PC-3 (cell line): Measurements from ENCODE around the gene SLC35B4. TPM values are rescaled to one million over a fixed set of nuclear protein-coding genes. Genes with fewer than 3 reads are reported as not detected.

ENCODE experiments used
- ATAC-seq: fragments of 200-7000 bp; cut with Tn5 transposase; 2 replicates; pipeline ENCODE4 v1.9.1; 2020; ENCODE audit warnings: mild to moderate bottlenecking, moderate library complexity
- BruUV-seq: library from RNA; stranded (reverse); fragments of 400-500 nt; replicated peaks from 2 replicates; lab custom pipeline; 2021; lab: Mats Ljungman, UMichigan
- CTCF ChIA-PET: fragments of 300-600 bp; sonication (Branson Sonifier 250); formaldehyde crosslinking; loops from one replicate; lab custom pipeline; 2022; ENCODE audit warnings: antibody characterized with exemption; lab: Charles Lee
- POLR2A ChIA-PET: fragments of 300-600 bp; sonication (Branson Sonifier 250); formaldehyde crosslinking; loops from one replicate; lab custom pipeline; 2022; ENCODE audit warnings: antibody characterized with exemption; ENCODE audit not compliant: unreplicated experiment; lab: Charles Lee
- DNase-seq: peaks from one replicate; pipeline ENCODE4 v3.0.0-alpha.2; 2015
- H2AFZ ChIP-seq: fragments of 300-600 bp; sonication (generic); 2 replicates; pipeline ENCODE4 v1.6.0; 2016; ENCODE audit warnings: antibody characterized with exemption, low read length
- H3F3A ChIP-seq: fragments of 300-600 bp; sonication (generic); one replicate; pipeline ENCODE4 v1.6.0; 2017; ENCODE audit warnings: antibody characterized with exemption, low read length, control low read depth, mild to moderate bottlenecking; ENCODE audit not compliant: unreplicated experiment
- H3K27ac ChIP-seq: fragments of 300-600 bp; sonication (generic); 2 replicates; pipeline ENCODE4 v1.5.1; 2016; ENCODE audit warnings: mild to moderate bottlenecking, low read length
- H3K27me3 ChIP-seq: fragments of 300-600 bp; sonication (generic); 2 replicates; pipeline ENCODE4 v1.6.1; 2016; ENCODE audit warnings: low read length, mixed read lengths
- H3K36me3 ChIP-seq: fragments of 300-600 bp; sonication (generic); 2 replicates; pipeline ENCODE4 v1.6.1; 2016; ENCODE audit warnings: low read depth, mixed run types, low read length, mixed read lengths
- H3K4me1 ChIP-seq: fragments of 300-600 bp; sonication (generic); 2 replicates; pipeline ENCODE4 v1.5.1; 2016; ENCODE audit warnings: low read length; ENCODE audit not compliant: insufficient read depth
- H3K4me2 ChIP-seq: fragments of 300-600 bp; sonication (generic); 2 replicates; pipeline ENCODE4 v1.6.0; 2016; ENCODE audit warnings: low read length
- H3K4me3 ChIP-seq: fragments of 300-600 bp; sonication (generic); 2 replicates; pipeline ENCODE4 v1.5.1; 2016; ENCODE audit warnings: mild to moderate bottlenecking, low read length, mixed read lengths
- H3K79me2 ChIP-seq: fragments of 300-600 bp; sonication (generic); 2 replicates; pipeline ENCODE4 v1.6.1; 2017; ENCODE audit warnings: low read length, mixed read lengths
- H3K9ac ChIP-seq: fragments of 300-600 bp; sonication (generic); 2 replicates; pipeline ENCODE4 v1.6.0; 2016; ENCODE audit warnings: mild to moderate bottlenecking, low read length
- H3K9me2 ChIP-seq: fragments of 300-600 bp; sonication (generic); replicated peaks from 2 replicates; pipeline ENCODE4 v1.6.1; 2016; ENCODE audit warnings: mixed run types, low read length, mixed read lengths
- H3K9me3 ChIP-seq: fragments of 300-600 bp; sonication (generic); 2 replicates; pipeline ENCODE4 v1.6.1; 2016; ENCODE audit warnings: low read length, mixed read lengths
- H4K20me1 ChIP-seq: fragments of 300-600 bp; sonication (generic); 2 replicates; pipeline ENCODE4 v1.6.1; 2016; ENCODE audit warnings: low read length, mixed read lengths
- EZH2 ChIP-seq: fragments of 300-600 bp; sonication (generic); IDR thresholded peaks from one replicate; pipeline ENCODE4 v1.6.1; 2017; ENCODE audit warnings: antibody characterized with exemption, mild to moderate bottlenecking, low read length; ENCODE audit not compliant: unreplicated experiment
- EZH2phosphoT487 ChIP-seq: fragments of 300-600 bp; sonication (generic); IDR thresholded peaks from 2 replicates; pipeline ENCODE4 v1.6.1; 2018; ENCODE audit warnings: mild to moderate bottlenecking, antibody characterized with exemption, low read length, borderline replicate concordance
- intact Hi-C: fragments of 100-400 bp; cut with micrococcal nuclease; formaldehyde crosslinking; loops from 2 replicates; pipeline ENCODE4 v1.9.0; 2023
- total RNA-seq: library from RNA; depleted of rRNA; stranded (reverse); fragments of >200 nt; gene quantifications from 2 replicates; pipeline ENCODE4 v1.2.3, GENCODE V29; 2014
- TF ChIP-seq, protein P1 (sequence below): fragments of 300-600 bp; sonication (generic); conservative IDR thresholded peaks from 2 replicates; pipeline ENCODE4 v1.5.1; 2017; ENCODE audit warnings: antibody characterized with exemption, low read depth, mild to moderate bottlenecking, low read length

Gene SLC35B4
- total RNA-seq, 1 experiment from 2014 or later: 34.2 TPM

- no peaks in the 10 kb centered on the region for H3K9me3 ChIP-seq
- intact Hi-C loops: no loop called here
- no peaks in the 10 kb centered on the region for H3K36me3 ChIP-seq
- no peaks in the 10 kb centered on the region for H3K79me2 ChIP-seq
- H3K9me2 ChIP-seq: no peaks in the 10 kb centered on the region
- no peaks in the 10 kb centered on the region for H4K20me1 ChIP-seq
- no peaks in the 10 kb centered on the region for H3K4me1 ChIP-seq
- POLR2A ChIA-PET: no interaction called here
- ATAC-seq (no peak), DNase-seq (no peak)
- H3K4me2 ChIP-seq: no peak overlapping the region
- CTCF ChIA-PET: no interaction called here
- no peak overlapping the region for H3K27ac ChIP-seq
- TF ChIP-seq EZH2 (no peak), EZH2phosphoT487 (no peak)
- TF ChIP-seq, protein P1, sequence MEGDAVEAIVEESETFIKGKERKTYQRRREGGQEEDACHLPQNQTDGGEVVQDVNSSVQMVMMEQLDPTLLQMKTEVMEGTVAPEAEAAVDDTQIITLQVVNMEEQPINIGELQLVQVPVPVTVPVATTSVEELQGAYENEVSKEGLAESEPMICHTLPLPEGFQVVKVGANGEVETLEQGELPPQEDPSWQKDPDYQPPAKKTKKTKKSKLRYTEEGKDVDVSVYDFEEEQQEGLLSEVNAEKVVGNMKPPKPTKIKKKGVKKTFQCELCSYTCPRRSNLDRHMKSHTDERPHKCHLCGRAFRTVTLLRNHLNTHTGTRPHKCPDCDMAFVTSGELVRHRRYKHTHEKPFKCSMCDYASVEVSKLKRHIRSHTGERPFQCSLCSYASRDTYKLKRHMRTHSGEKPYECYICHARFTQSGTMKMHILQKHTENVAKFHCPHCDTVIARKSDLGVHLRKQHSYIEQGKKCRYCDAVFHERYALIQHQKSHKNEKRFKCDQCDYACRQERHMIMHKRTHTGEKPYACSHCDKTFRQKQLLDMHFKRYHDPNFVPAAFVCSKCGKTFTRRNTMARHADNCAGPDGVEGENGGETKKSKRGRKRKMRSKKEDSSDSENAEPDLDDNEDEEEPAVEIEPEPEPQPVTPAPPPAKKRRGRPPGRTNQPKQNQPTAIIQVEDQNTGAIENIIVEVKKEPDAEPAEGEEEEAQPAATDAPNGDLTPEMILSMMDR: no peak
- H2AFZ ChIP-seq: no peak overlapping the region
- peaks cover 13% of the 10 kb centered on the region for H3K27me3 ChIP-seq
- no TSS peak for BruUV-seq
- no peak overlapping the region for H3K4me3 ChIP-seq
- no peaks in the 10 kb centered on the region for H3F3A ChIP-seq
- no peak overlapping the region for H3K9ac ChIP-seq
Observed at GRCh38 chr7:134343136-134343535, 26.4 kb upstream of the SLC35B4 start.

DNA sequence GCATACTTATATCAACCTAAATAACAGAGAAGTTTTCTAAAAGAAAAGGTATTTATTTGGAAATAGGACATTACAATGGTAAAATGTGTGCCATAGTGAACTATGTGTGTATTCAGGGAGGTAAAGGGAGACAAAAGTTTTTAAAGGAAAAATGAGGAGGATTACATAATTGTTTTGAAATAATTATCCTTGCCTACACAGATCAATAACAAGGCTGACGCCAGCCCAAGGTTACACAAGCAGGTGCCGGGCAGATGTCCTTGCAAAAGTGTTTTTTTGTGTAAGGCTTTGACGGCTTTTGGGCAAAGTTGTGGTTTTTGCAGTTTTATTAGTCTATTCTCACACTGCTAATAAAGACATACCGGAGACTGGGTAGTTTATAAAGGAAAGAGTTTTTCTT lies 22.7 kb upstream of the SLC35B4 start:
- CTCF ChIA-PET: no interaction called here
- POLR2A ChIA-PET: no interaction called here

DNA sequence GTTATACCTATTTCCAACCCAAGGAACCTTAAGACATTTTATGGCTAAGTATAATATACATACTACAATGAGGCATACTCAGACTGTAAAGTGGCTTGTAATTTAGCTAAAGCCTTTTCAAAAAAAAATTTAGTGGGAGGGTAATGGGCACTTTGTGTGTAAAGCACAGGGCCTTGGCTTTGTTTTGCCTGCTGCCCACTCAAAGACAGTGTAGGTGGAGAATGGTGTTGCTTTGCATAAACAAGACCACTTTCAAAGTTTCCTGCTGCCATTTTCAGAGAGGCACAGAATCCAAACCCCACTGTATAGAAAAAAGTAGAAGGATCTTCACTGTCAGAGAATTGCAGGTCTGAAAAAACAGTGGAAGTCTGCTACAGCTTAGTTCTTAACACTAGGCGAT lies 21.2 kb upstream of the SLC35B4 start:
- no peaks in the 10 kb centered on the region for H3K9me3 ChIP-seq
- H3F3A ChIP-seq: no peaks in the 10 kb centered on the region
- H3K4me3 ChIP-seq: no peak overlapping the region
- H3K79me2 ChIP-seq: no peaks in the 10 kb centered on the region
- no peak overlapping the region for H2AFZ ChIP-seq
- BruUV-seq: no TSS peak
- POLR2A ChIA-PET: no interaction called here
- no peak for DNase-seq
- TF ChIP-seq EZH2: no peak
- TF ChIP-seq, protein P1: no peak
- H3K9ac ChIP-seq: no peak overlapping the region
- ATAC-seq: no peak
- H3K27me3 ChIP-seq: no peaks in the 10 kb centered on the region
- no peaks in the 10 kb centered on the region for H3K9me2 ChIP-seq
- H3K27ac ChIP-seq: no peak overlapping the region
- no peaks in the 10 kb centered on the region for H3K4me1 ChIP-seq
- CTCF ChIA-PET: interaction anchor here (0.6 kb wide), 1 partner anchor 83 kb away, joined by 3 read pairs; no protein-coding TSS in a partner anchor
- no peak overlapping the region for H3K4me2 ChIP-seq
- intact Hi-C loops: no loop called here
- H3K36me3 ChIP-seq: no peaks in the 10 kb centered on the region
- no peaks in the 10 kb centered on the region for H4K20me1 ChIP-seq

More for the DNA sequence above, 22.7 kb upstream of the SLC35B4 start:
- Histone ChIP-seq H2AFZ (no peak overlapping the region), H3K4me2 (no peak overlapping the region), H3K4me3 (no peak overlapping the region), H4K20me1 (no peaks in the 10 kb centered on the region), H3K9ac (no peak overlapping the region), H3F3A (no peaks in the 10 kb centered on the region), H3K9me3 (no peaks in the 10 kb centered on the region), H3K27me3 (no peaks in the 10 kb centered on the region), H3K4me1 (no peaks in the 10 kb centered on the region), H3K36me3 (no peaks in the 10 kb centered on the region), H3K79me2 (no peaks in the 10 kb centered on the region), H3K9me2 (no peaks in the 10 kb centered on the region), H3K27ac (no peak overlapping the region)
- no peak for ATAC-seq
- intact Hi-C loops: no loop called here
- no peak for DNase-seq
- no TSS peak for BruUV-seq
- TF ChIP-seq, protein P1: no peak
- TF ChIP-seq EZH2phosphoT487: no peak
- TF ChIP-seq EZH2: no peak
